Measurements from ENCODE around the gene CECR2. TPM values are rescaled to one million over a fixed set of nuclear protein-coding genes. Genes with fewer than 3 reads are reported as not detected.

The CECR2 gene
- total RNA-seq, 1 experiment from 2014 or later = 154 TPM

DNA sequence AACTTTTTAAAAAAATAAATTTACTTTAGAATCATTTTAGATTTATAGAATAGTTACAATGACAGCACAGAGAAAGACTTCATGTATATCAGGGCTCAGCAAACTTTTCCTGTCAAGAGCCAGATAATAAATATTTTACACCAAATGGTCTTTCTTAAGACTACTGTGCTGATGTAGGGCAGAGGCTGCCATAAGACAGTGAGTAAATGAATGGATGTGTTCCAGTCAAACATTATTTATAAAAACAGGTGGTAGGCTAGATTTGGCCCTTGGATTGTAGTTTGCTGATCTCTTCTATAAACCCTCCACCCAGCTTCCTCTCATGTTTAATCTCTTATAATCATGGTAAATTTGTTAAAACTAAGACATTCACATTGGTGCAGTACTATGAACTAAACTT is 33.0 kb downstream of the CECR2 start:
- Histone ChIP-seq H3K56ac (ENCODE audit: insufficient read length, low read depth, low read length) (no peak overlapping the region), H4K20me1 (ENCODE audit: control insufficient read depth, insufficient read depth, insufficient read length) (no peaks in the 10 kb centered on the region), H3K9ac (ENCODE audit: extremely low read depth, insufficient read length, low read length) (no peak overlapping the region), H3K14ac (ENCODE audit: insufficient read depth, low read length) (no peak overlapping the region), H4K91ac (ENCODE audit: insufficient read length, low read depth, low read length) (no peak overlapping the region), H3K4me1 (ENCODE audit: insufficient read depth, low read length) (peaks cover 8% of the 10 kb centered on the region; the same call in 1 of the 2 replicates), H3K23me2 (ENCODE audit: insufficient read length, low read depth, low read length, poor library complexity, severe bottlenecking) (no peaks in the 10 kb centered on the region), H3K23ac (ENCODE audit: insufficient read length, low read depth, low read length) (no peak overlapping the region), H3T11ph (ENCODE audit: low read length) (no peak overlapping the region), H3K27ac (ENCODE audit: insufficient read length, low read depth, low read length) (no peak overlapping the region), H3K18ac (ENCODE audit: insufficient read length, low read depth, low read length) (no peak overlapping the region), H3K79me2 (ENCODE audit: insufficient read depth, low read length) (peaks cover 60% of the 10 kb centered on the region; the same call in 1 of the 2 replicates), H2AK5ac (ENCODE audit: insufficient read length, low read length) (no peak overlapping the region), H4K5ac (ENCODE audit: insufficient read length, low read depth, low read length) (no peak overlapping the region), H2BK5ac (ENCODE audit: insufficient read length, low read length) (no peak overlapping the region), H4K8ac (replicated peaks; ENCODE audit: insufficient read length, low read depth, low read length) (no peak overlapping the region), H3K4me2 (ENCODE audit: insufficient read depth, insufficient read length, low read length) (no peak overlapping the region), H3K79me1 (ENCODE audit: insufficient read depth, low read depth, low read length, poor library complexity, severe bottlenecking) (peaks cover 4% of the 10 kb centered on the region), H3K9me3 (ENCODE audit: control insufficient read depth, low read depth, low read length) (no peaks in the 10 kb centered on the region), H2AFZ (ENCODE audit: low read length) (no peak overlapping the region), H2BK15ac (ENCODE audit: low read depth, low read length) (no peak overlapping the region), H2BK12ac (ENCODE audit: insufficient read length, low read depth, low read length) (no peak overlapping the region), H2BK20ac (ENCODE audit: low read depth, low read length, poor library complexity, severe bottlenecking) (no peak overlapping the region), H2BK120ac (ENCODE audit: low read depth, low read length, poor library complexity, severe bottlenecking) (no peak overlapping the region), H3K4ac (ENCODE audit: low read depth, low read length) (no peak overlapping the region), H3K27me3 (ENCODE audit: insufficient read depth, low read length) (no peaks in the 10 kb centered on the region)
- Mint-ChIP-seq H3K4me1 (peaks cover 36 to 38% of the 10 kb centered on the region in 2 experiments), H3K27me3 (ENCODE audit: low read depth) (no peaks in the 10 kb centered on the region), H3K27ac (no peak overlapping the region), H3K4me3 (no peak overlapping the region), H3K36me3 (ENCODE audit: insufficient read depth in 1 of 3, low read depth in 3 of 3) (peaks cover 1 to 11% (median 7%) of the 10 kb centered on the region in 3 experiments; a peak in 6 of 7 replicates), H3K9me3 (no peaks in the 10 kb centered on the region)
- no peak for DNase-seq
- TF ChIP-seq, protein P1, sequence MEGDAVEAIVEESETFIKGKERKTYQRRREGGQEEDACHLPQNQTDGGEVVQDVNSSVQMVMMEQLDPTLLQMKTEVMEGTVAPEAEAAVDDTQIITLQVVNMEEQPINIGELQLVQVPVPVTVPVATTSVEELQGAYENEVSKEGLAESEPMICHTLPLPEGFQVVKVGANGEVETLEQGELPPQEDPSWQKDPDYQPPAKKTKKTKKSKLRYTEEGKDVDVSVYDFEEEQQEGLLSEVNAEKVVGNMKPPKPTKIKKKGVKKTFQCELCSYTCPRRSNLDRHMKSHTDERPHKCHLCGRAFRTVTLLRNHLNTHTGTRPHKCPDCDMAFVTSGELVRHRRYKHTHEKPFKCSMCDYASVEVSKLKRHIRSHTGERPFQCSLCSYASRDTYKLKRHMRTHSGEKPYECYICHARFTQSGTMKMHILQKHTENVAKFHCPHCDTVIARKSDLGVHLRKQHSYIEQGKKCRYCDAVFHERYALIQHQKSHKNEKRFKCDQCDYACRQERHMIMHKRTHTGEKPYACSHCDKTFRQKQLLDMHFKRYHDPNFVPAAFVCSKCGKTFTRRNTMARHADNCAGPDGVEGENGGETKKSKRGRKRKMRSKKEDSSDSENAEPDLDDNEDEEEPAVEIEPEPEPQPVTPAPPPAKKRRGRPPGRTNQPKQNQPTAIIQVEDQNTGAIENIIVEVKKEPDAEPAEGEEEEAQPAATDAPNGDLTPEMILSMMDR (conservative IDR thresholded peaks at IDR 0.05) = no peak
